ENCODE measurements around the gene FASTK. TPM values are rescaled to one million over a fixed set of nuclear protein-coding genes. Genes with fewer than 3 reads are reported as not detected.

Gene FASTK
- total and polyA plus RNA-seq, 4 donors: 28.9 to 108 (median 89.9) TPM

- Histone ChIP-seq H3K27ac (ENCODE audit: low read depth in 1 of 2, low read length in 1 of 2) (no peak overlapping the region), H3K36me3 (ENCODE audit: control insufficient read depth in 4 of 4, insufficient read depth in 4 of 4, low read length in 4 of 4) (peaks cover 25 to 80% (median 38%) of the 10 kb centered on the region in 4 donors), H3K9me3 (ENCODE audit: control insufficient read depth in 4 of 4, insufficient read depth in 3 of 4, low read length in 3 of 4) (no peaks in the 10 kb centered on the region), H3K9ac (ENCODE audit: insufficient read depth in 1 of 2, low read length in 2 of 2) (no peak overlapping the region), H3K27me3 (ENCODE audit: control insufficient read depth in 3 of 3, insufficient read depth in 3 of 3, low read length in 2 of 3) (no peaks in the 10 kb centered on the region), H3K4me1 (ENCODE audit: control insufficient read depth in 5 of 5, insufficient read depth in 5 of 5, low read length in 5 of 5) (no peaks in the 10 kb centered on the region), H3K4me3 (no peak overlapping the region)
- DNase-seq (no peak), ATAC-seq (ENCODE audit: insufficient read depth, low FRiP score) (no peak)
- WGBS, 2 donors: 93 to 96% methylated on average over 15 of the region's 15 CpGs
- TF ChIP-seq CTCF (IDR thresholded peaks at IDR 0.05; ENCODE audit: control extremely low read depth, extremely low read depth): no peak
These were observed 10.0 kb downstream of the FASTK start for GRCh38 chr7:151070574-151070960.

GRCh38 chr7:151069841-151070573, 10.6 kb downstream of the FASTK start:
- WGBS, 2 donors: 93 to 94% methylated on average over 17 of the region's 17 CpGs
- TF ChIP-seq CTCF (IDR thresholded peaks at IDR 0.05; ENCODE audit: control extremely low read depth, extremely low read depth): no peak
- Histone ChIP-seq H3K27me3 (ENCODE audit: control insufficient read depth in 3 of 3, insufficient read depth in 3 of 3, low read length in 2 of 3) (no peaks in the 10 kb centered on the region), H3K9ac (ENCODE audit: insufficient read depth in 1 of 2, low read length in 2 of 2) (no peak overlapping the region), H3K4me3 (no peak overlapping the region), H3K36me3 (ENCODE audit: control insufficient read depth in 4 of 4, insufficient read depth in 4 of 4, low read length in 4 of 4) (peaks cover 24 to 80% (median 35%) of the 10 kb centered on the region in 4 donors), H3K4me1 (ENCODE audit: control insufficient read depth in 5 of 5, insufficient read depth in 5 of 5, low read length in 5 of 5) (no peaks in the 10 kb centered on the region), H3K27ac (ENCODE audit: low read depth in 1 of 2, low read length in 1 of 2) (no peak overlapping the region), H3K9me3 (ENCODE audit: control insufficient read depth in 4 of 4, insufficient read depth in 3 of 4, low read length in 3 of 4) (no peaks in the 10 kb centered on the region)
- no peak for DNase-seq
- ATAC-seq (ENCODE audit: insufficient read depth, low FRiP score): no peak

- no peak for TF ChIP-seq CTCF (IDR thresholded peaks at IDR 0.05; ENCODE audit: control extremely low read depth, extremely low read depth)
- no peaks in the 10 kb centered on the region for H3K9me3 ChIP-seq (ENCODE audit: control insufficient read depth in 4 of 4, insufficient read depth in 3 of 4, low read length in 3 of 4)
- WGBS, 2 donors: 89 to 93% methylated on average over 12 of the region's 12 CpGs
- no peak overlapping the region for H3K27ac ChIP-seq (ENCODE audit: low read depth in 1 of 2, low read length in 1 of 2)
- no peaks in the 10 kb centered on the region for H3K4me1 ChIP-seq (ENCODE audit: control insufficient read depth in 5 of 5, insufficient read depth in 5 of 5, low read length in 5 of 5)
- no peak for DNase-seq
- peaks cover 18 to 73% (median 31%) of the 10 kb centered on the region in 4 donors for H3K36me3 ChIP-seq (ENCODE audit: control insufficient read depth in 4 of 4, insufficient read depth in 4 of 4, low read length in 4 of 4)
- no peak overlapping the region for H3K9ac ChIP-seq (ENCODE audit: insufficient read depth in 1 of 2, low read length in 2 of 2)
- no peak overlapping the region for H3K4me3 ChIP-seq
- no peaks in the 10 kb centered on the region for H3K27me3 ChIP-seq (ENCODE audit: control insufficient read depth in 3 of 3, insufficient read depth in 3 of 3, low read length in 2 of 3)
- ATAC-seq (ENCODE audit: insufficient read depth, low FRiP score): no peak
These were observed 12.4 kb downstream of the FASTK start for GRCh38 chr7:151068069-151068773.

All from lung (tissue), 12 donors.